Measurements from ENCODE around the gene CEP104.
A peak's percentile ranks its signal among the peaks of the same experiment; 100 is the strongest.

Gene CEP104

GRCh38 chr1:3864884-3865283, 7.9 kb upstream of the CEP104 start:
- DNase-seq, result no peak

- DNase-seq, result no peak
These were observed 6.4 kb upstream of the CEP104 start for GRCh38 chr1:3863231-3863935.

- DNase-seq, result peak; percentile 9 to 52
These were observed 1.4 kb upstream of the CEP104 start for GRCh38 chr1:3858231-3858981.

- DNase-seq, result no peak
These were observed 749 bp upstream of the CEP104 start for GRCh38 chr1:3857791-3858129.

- no peak for DNase-seq
These were observed 4.1 kb downstream of the CEP104 start for GRCh38 chr1:3852711-3853485.

GRCh38 chr1:3852091-3852490, 4.9 kb downstream of the CEP104 start:
- no peak for DNase-seq

- no peak for DNase-seq
These were observed 5.7 kb downstream of the CEP104 start for GRCh38 chr1:3851292-3851691.

- no peak for DNase-seq
These were observed 6.2 kb downstream of the CEP104 start for GRCh38 chr1:3850857-3851256.

GRCh38 chr1:3847081-3847480, 9.9 kb downstream of the CEP104 start:
- DNase-seq, result no peak

GRCh38 chr1:3846541-3846940, 10.5 kb downstream of the CEP104 start:
- no peak for DNase-seq

- no peak for DNase-seq
These were observed 14.1 kb downstream of the CEP104 start for GRCh38 chr1:3842912-3843311.

- no peak for DNase-seq
These were observed 15.5 kb downstream of the CEP104 start for GRCh38 chr1:3841491-3841890.

- DNase-seq, result no peak
These were observed 18.2 kb downstream of the CEP104 start for GRCh38 chr1:3838788-3839187.

- no peak for DNase-seq
These were observed 19.3 kb downstream of the CEP104 start for GRCh38 chr1:3837685-3838084.

GRCh38 chr1:3837200-3837599, 19.8 kb downstream of the CEP104 start:
- DNase-seq, result no peak

GRCh38 chr1:3836421-3836820, 20.6 kb downstream of the CEP104 start:
- no peak for DNase-seq

GRCh38 chr1:3834701-3835100, 22.3 kb downstream of the CEP104 start:
- no peak for DNase-seq

GRCh38 chr1:3831689-3832088, 25.3 kb downstream of the CEP104 start:
- DNase-seq, result no peak

GRCh38 chr1:3828391-3828790, 28.6 kb downstream of the CEP104 start:
- no peak for DNase-seq

GRCh38 chr1:3827813-3828307, 29.2 kb downstream of the CEP104 start:
- DNase-seq, result no peak

GRCh38 chr1:3825356-3825755, 31.7 kb downstream of the CEP104 start:
- no peak for DNase-seq

- no peak for DNase-seq
These were observed 32.4 kb downstream of the CEP104 start for GRCh38 chr1:3824650-3825049.

- DNase-seq, result no peak
These were observed 34.6 kb downstream of the CEP104 start for GRCh38 chr1:3822421-3822820.

GRCh38 chr1:3821908-3822307, 35.1 kb downstream of the CEP104 start:
- no peak for DNase-seq
